GM19463 (cell line): Measurements from ENCODE around the gene DGLUCY.
"Not testable (repeated sequence)": the region's sequence is repeated elsewhere in the genome, so short reads cannot be mapped to it uniquely, and the experiment has no call there.

Experiments
- ATAC-seq: cut with Tn5 transposase; IDR thresholded peaks from one replicate; pipeline ENCODE4 v1.9.1; 2021; ENCODE audit warnings: mild to moderate bottlenecking, moderate library complexity; ENCODE audit not compliant: unreplicated experiment

The DGLUCY gene

DNA sequence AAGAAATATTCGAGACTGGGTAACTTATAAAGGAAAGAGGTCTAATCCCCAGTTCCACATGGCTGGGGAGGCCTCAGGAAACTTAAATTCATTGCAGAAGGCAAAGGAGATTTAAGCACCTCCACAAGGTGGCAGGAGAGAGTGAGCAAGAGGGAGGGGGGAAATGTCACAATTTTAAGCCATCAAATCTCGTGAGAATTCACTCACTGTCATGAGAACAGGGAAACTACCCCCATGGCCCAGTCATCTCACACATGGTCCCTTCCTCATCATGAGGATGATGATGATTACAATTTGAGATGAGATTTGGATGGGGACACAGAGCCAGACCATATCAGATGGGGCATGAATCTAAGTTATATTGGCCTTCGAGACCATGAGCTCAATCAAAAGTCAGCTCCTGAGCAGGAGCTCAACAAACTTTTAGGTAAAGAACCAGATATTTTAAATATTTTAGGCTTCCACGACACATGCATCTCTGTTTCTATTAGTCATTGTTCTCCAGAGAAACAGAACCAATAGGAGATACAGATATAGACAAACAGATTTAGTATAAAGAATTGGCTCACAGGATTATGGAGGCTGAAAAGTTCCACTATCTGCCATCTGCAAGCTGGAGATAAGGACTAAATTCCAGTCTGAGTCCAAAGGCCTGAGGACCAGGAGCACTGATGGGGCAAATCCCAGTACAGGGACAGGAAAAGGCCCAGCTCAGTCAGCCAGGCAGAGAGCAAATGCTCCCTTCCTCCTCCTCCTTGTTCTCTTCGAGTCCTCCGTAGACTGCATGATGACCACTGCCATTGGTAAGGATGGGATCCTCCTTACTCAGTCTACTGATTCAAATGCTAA, 24.9 kb downstream of the DGLUCY start:
- ATAC-seq, result no peak

DNA sequence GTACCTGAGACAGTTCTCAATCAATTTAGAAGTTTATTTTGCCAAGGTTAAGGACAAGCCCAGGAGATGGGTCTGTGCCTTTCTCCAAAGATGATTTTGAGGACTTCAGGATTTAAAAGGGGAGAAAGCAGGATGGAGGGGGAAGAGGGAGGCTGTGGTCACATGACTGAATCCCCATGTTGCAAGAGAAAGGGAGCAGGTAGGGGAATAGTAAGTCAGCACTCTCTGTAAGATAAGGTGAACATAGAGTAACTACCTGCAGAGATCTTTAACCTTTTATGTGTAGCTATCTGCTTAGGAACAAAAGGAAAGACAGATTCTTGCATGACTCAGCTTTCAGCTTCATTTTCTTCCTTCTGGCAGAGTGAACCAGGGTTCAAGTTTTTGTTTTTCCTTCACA, 25.9 kb downstream of the DGLUCY start:
- ATAC-seq, result no peak

DNA sequence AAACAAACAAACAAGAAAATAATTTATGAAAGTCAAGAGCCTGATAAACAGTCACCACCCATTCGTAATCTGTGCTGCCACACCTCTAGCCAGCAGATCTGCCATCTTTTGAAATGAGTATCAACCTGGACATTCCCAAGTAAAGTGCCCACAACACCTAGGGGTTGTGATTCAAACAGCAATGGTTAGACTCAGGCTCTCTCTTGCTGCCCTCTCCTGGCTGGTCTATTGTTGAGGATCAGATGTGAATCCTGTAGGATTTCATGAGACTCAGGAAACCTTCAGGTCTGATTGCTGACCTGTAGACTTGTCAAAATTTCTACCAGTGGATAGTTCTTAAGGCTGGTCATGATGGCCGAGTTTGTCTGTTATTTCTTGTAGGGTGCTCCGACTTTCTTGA, 26.8 kb downstream of the DGLUCY start:
- no peak for ATAC-seq

DNA sequence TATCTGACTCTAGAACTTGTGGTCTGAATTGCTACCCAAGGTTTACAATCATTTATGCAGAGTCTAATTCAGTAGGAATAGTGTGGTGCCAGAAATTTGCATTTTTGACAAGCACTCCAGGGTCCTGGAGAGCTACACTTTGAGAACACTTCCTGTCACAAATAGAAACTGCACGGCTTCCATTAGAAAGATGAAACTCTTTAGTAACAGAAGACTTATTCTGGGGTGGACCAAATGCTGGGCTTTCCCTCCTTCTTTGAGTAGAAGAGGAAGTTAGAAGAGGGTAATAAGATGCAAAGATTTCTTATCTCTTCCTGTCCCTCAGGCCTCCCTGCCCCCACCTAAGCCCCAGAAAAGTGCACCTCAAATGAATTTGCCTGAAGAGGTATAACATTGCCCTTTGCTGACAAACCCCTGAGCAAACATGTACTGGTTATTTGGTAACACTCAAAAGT, 28.4 kb downstream of the DGLUCY start:
- peak; percentile 86 for ATAC-seq

DNA sequence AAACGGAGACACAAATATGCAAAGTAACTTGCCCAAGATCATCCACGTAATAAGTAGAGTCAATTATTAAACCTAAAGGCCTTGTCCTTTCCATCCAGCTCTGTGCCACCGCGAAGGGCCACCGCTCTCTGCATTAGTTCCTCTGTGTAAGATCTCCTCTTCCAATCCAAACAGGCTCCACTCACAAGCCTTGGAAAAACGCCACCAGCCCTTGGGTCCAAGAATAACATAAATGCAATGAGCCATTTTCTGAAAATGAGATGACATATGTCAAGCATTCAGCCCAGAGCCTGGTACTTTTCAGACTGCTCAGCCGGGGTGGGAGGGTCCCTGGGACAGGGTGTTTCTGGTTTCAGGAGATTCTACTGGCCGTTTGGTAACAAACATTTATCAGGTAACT, 30.0 kb downstream of the DGLUCY start:
- ATAC-seq, result no peak

DNA sequence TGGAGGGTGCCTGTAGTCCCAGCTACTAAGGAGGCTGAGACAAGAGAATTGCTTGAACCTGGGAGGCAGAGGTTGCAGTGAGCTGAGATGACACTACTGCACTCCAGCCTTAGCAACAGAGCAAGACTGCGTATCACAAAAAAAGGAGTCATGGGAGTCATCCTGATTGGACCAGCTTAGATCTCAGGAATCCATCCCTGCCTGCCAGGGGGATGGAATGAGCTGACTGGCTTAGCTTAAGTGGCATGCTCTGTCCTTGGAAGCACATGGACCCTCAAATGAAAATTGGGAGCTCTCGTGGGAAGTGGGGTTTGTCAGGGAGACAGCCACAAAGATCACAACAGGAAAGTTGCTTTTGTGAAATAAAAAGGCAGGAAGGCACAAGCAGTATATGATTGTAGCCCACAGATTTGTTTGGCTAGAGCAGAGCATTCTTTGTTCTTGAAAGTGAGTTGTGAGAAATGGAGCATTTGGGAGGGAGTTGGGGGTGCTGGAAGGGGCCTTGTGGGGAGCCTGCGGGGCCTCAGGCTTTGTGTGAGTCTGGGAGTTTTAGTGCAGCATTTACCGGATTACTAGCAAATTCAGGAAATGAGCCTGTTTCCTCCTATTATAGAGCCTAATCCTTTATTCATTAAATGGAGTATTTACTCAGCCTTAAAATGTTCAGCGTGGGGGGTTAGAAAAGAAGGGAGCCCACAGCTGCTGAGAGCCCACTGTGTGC, 30.7 kb downstream of the DGLUCY start:
- ATAC-seq, result no peak

DNA sequence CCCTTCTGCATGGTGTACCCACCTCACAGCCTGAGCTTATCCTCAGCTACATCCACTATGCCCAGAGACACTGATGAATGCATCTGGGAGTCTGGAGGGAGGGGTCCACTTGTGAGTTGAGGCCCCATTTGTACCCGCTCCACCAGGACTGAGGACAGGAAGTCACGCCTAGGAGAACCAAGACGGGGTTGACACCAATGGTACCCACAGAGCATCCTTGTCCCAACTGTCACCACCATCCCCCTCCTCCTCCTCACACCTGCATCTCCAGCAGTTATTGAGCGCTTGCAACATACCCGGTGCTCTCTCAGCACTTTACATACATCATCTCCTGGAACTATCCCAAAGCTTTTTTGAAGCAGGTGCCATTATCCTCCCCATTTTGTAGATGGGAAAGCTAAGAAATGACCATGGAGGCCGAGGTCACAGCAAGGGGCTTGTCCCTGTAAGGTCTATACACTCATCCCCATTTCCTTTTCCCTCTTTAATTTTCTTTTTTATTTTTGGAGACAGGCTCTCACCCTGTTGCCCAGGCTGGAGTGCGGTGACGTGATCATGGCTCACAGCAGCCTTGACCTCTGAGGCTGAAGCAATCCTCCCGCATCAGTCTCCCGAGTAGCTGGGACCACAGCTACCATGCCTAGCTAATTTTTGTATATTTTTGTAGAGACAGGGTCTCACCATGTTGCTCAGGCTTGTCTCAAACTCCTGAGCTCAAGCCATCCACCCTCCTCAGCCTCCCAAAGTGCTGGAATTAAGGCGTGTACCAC, 31.7 kb downstream of the DGLUCY start:
- no peak for ATAC-seq

DNA sequence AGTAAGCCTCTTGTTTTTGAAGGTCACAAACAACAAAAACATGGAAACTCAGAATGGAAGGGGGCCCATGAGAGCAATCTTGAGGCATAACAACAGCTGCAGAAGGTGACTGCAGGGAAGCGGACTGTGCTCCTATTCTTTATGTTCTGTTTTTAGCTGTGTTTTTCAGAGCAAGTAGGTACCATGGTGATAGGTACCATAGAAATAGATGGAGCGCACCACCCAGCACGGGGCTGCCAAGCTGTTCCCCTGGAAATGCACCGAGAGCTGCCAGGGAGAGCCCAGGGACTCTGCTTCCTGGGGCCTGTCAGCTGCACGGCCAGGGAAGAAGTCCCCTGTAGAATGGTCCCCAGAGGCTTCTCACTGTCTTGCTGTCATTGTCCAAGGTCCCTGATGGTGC, 32.8 kb downstream of the DGLUCY start:
- no peak for ATAC-seq

DNA sequence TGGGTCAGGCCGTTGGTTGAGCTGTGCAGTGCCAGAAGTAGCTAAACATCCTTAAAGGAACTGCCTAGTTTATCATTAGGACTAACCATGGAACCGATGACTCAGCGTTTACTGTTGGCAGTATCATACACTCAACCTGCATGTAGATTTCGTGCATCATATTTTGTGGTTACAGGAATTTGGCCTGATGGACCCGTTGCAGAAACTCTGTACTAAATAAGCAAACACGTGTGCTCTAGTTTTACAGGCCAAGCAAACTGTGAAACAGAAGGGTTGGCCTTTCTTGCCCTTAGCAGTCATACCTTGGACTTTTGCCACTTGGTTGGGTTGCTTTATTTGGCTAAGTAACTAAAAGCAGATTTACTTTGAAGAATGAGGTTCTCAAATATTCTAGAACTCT, 35.6 kb downstream of the DGLUCY start:
- no peak for ATAC-seq

DNA sequence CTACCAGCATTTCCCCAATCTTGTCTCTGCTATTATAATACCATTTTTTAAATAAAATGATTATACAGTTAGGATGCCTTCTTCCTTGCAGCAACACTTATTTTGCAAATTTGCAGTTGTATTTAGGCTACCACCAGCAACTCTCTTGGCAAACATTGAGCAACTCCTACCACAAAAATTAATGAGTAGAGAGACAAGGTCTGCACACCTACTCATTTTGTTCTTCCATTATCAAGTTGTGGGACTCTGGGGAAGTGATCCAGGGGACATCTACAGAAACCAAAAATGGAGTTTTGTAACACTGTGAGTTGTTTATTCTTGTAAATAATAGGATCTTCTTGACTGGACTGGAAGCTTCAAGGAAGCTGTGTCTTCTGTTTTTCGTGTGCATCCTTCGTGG, 38.6 kb downstream of the DGLUCY start:
- no peak for ATAC-seq

DNA sequence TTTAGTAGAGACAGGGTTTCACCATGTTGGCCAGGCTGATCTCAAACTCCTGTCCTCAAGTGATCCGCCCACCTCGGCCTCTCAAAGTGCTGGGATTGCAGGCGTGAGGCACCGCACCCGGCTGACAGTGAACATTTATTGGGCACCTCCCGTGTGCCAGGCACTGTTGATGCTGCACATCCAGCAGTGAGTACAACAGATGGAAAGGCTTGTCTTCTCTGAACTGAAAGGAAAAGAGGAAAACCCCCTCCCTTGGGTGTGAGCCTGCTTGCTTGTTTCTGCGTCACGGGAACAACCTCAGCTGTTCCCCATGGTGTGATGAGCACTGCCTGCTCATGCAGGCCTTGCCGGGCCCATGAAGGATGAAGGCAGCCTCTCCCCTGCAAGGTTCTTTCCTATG, 39.5 kb downstream of the DGLUCY start:
- ATAC-seq, result no peak

DNA sequence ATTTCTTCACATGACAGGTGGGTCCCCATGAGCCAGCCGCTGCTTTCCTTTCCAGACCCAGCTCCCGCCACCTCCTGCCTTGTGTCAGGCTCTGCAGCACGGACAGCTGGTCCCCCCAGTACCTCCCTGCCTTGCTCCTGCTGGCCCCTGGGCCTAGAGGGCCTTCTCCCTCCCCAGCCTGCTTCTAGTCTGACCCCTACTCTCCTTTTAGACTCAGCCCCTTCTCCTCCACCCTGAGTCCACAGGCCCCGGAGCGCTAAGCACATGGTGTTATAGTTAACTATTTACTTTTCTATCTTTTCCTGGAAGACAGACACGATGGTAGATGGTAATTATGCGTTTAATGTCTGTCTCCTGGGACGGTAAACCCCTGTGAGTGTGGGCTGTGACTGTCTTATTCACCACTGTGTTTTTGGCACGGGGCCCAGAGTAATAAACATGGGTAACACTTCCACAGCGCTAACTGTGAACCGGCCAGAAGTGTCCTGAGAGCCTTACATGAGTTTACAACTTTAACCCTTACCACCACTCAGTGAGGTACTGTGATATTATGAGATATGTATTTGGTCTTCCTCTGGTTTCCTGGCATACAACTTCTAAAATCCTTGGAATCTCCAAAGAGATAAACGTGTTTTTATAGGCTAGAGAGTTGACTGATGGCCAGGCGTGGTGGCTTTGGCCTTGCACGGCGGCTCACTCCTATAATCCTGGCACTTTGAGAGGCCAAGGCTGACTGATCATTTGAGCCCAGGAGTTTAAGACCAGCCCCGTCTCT, 41.2 kb downstream of the DGLUCY start:
- ATAC-seq, result peak; percentile 54

DNA sequence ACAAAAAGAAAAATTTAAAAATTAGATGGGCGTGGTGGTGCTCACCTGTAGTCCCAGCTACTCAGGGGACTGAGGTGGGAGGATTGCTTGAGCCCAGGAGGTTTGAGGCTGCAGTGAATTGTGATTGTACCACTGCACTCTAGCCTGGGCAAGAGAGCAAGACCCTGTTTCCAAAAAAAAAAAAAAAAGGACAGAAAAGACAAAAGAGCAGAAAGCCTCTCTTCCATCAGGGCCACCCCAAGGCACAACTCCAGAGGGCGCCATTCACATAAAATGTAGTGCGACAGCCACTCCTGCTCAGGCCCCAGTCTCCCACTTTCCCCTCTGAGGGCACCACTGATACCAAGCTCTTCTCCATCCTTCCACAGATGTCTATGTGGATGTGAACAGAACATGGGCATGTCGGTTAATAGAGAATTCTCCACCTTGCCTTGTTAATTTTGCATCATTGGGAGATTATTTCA, 41.8 kb downstream of the DGLUCY start:
- no peak for ATAC-seq

DNA sequence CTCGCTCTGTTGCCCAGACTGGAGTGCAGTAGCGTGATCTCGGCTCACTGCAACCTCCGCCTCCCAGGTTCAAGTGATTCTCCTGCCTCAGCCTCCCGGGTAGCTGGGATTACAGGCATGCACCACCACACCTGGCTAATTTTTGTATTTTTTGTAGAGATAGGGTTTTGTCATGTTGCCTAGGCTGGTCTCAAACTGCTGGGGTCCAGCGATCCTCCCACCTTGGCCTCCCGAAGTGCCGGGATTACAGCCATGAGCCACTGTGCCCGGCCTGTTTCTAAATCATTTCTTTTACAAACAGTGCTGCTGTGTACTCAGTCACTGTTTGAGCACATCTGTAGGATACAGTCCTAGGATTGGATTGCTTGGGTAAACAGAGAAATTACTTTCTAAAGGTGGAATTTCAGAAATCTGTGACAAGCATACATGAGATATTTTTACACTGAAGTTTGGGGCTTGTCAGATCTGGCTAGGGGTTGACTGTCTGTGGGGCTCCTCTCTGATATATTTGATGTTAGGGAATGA, 42.3 kb downstream of the DGLUCY start:
- ATAC-seq, result not testable (repeated sequence)

DNA sequence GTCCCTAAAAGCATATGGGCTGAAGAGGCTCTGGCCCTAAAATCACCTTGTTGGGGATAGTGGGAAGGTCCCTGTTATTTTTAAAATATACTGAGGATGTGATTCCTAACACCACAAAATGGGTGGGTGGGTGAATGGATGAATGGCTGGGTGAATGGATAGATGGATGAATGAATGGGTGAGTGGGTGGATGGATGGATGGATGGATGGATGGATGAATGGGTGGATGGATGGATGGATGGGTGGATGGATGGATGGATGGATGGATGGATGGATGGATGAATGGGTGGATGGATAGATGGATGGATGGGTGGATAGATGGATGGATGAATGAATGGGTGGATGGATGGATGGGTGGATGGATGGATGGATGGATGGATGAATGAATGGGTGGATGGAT, 43.0 kb downstream of the DGLUCY start:
- not testable (repeated sequence) for ATAC-seq

DNA sequence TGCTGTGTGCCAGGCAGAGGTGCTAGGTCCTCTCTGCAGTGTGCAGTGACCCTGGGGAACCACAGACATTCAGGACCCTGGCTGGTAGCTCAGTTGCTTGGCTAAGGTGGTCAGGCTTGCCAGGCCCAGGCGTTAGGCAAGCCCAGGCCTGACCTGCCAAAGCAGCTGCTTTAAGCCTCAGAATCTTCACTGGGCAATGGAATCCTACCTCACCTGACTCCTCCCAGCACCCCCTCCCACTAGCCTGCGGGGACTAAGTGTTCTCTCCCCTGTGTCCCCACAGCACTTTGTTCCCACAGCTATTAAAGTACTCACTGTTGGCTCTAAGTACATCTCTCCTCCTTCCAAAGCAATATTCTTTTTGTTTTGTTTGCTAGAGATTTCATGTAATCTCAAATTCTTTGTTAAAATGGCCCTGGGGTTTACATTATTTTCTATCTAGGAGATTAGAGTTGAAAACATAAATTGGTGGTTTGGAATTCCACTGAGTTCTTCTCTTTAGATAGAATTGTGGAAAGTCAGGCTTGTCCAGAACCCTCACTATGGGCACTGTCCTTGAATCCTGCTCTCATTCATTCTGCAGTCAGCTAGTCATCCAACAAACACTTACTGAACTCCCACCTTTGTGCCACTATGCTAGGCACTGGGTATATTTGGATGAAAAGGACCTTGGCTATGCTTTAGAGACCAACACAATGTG, 44.4 kb downstream of the DGLUCY start:
- ATAC-seq, result no peak

DNA sequence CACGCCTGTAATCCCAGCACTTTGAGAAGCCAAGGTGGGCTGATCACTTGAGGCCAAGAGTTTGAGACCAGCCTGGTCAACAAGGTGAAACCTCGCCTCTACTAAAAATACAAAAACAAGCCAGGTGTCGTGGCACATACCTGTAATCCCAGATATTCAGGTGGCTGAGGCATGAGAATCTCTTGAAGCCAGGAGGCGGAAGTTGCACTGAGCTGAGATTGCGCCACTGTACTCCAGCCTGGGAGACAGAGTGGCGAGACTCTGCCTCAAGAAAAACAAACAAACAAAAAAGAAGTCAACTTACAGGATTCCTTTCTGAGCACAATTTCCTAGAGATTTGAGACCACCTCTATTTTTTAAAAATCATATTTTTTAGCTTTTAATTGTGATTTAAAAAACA, 45.3 kb downstream of the DGLUCY start:
- ATAC-seq, result no peak

DNA sequence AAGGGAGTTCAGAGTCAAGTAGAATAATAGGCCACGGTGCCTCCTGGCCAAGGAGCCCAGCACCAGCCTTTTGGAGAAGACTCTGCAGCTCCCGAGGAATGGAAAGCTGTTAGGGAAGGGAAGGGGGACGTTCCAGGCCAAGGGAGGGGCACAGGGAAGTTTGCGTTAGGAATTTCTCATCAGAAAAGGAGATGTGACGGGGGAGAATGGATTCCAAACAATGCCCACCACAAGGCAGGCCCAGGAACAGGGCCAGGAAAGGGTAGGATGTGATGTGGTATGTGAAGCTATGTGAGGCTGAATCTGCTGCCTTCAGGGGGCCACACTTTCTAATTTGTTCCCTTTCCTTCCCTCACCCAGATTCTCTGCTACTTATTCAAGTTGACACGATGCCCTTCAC, 46.0 kb downstream of the DGLUCY start:
- no peak for ATAC-seq

DNA sequence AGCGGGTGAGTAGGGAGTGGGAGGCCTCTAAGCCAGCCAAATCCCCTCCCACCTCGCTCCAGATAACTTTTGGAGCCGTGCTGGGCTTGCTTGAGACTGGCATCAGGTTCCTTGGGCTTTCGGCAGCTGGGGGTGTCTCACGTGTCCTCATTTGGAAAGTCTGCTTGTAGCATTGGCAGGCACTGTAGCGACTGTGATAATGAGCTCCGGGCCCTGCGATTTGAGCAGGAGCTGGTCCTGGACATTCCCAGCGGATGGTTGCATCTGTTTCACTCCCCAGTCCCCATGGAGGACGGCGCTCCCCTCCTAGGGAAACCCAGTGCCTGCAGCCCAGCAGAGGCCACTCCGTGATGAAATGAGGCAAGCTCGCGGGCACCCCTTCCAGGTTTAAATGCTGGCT, 49.4 kb downstream of the DGLUCY start:
- ATAC-seq, result no peak

DNA sequence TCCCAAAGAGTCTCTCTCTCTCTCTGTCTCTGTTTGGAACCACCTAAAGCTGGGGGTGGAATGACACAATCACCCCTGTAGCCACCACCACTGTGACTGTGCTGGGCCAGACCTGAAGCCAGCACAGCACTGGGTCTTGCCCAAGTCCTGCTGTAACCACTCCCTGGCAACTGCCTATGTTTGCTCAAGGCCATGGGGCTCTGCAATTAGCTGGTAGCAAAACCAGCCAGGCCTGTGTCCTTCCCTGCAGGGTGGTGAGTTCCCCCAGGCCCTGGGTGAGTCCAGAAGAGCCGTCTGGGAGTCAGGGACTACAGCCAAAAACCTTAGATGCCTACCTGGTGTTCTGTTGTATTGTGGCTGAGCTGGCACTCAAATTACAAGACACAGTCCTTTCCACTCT, 50.8 kb downstream of the DGLUCY start:
- no peak for ATAC-seq
